Smooth muscle cell (in vitro differentiated cells): ENCODE data around the gene IFNL1. TPM values are rescaled to one million over a fixed set of nuclear protein-coding genes. Genes with fewer than 3 reads are reported as not detected.

Experiments
- DNase-seq: peaks from one replicate; lab custom pipeline; 2025; ENCODE audit not compliant: unreplicated experiment; lab: John Stamatoyannopoulos, UW
- H2AFZ ChIP-seq: fragments of 200-600 bp; sonication (generic); 2 replicates; pipeline ENCODE4 v1.6.0; 2016; ENCODE audit warnings: antibody characterized with exemption, low read depth, mild to moderate bottlenecking
- H3F3A ChIP-seq: fragments of 200-600 bp; sonication (generic); 2 replicates; pipeline ENCODE4 v1.6.0; 2017; ENCODE audit warnings: antibody characterized with exemption, low read depth
- H3K27ac ChIP-seq: fragments of 200-600 bp; sonication (generic); 2 replicates; pipeline ENCODE4 v1.5.1; 2016; ENCODE audit warnings: low read depth, mild to moderate bottlenecking
- H3K27me3 ChIP-seq: fragments of 200-600 bp; sonication (generic); 2 replicates; pipeline ENCODE4 v1.6.1; 2016; ENCODE audit warnings: low read depth, mild to moderate bottlenecking
- H3K36me3 ChIP-seq: fragments of 200-600 bp; sonication (generic); 2 replicates; pipeline ENCODE4 v1.5.1; 2016; ENCODE audit warnings: low read depth
- H3K4me1 ChIP-seq: fragments of 200-600 bp; sonication (generic); 2 replicates; pipeline ENCODE4 v1.5.1; 2016; ENCODE audit warnings: low read depth
- H3K4me2 ChIP-seq: fragments of 200-600 bp; sonication (generic); 2 replicates; pipeline ENCODE4 v1.6.0; 2016; ENCODE audit warnings: mild to moderate bottlenecking
- H3K4me3 ChIP-seq: fragments of 200-600 bp; sonication (generic); 2 replicates; pipeline ENCODE4 v1.5.1; 2016; ENCODE audit warnings: mild to moderate bottlenecking
- H3K79me2 ChIP-seq: fragments of 200-600 bp; sonication (generic); 2 replicates; pipeline ENCODE4 v1.6.0; 2016; ENCODE audit warnings: low read depth, mild to moderate bottlenecking
- H3K9ac ChIP-seq: fragments of 200-600 bp; sonication (generic); 2 replicates; pipeline ENCODE4 v1.6.0; 2016; ENCODE audit warnings: low read depth
- H3K9me3 ChIP-seq: fragments of 200-600 bp; sonication (generic); replicated peaks from 2 replicates; pipeline ENCODE4 v1.5.1; 2016; ENCODE audit warnings: low read depth
- H4K20me1 ChIP-seq: fragments of 200-600 bp; sonication (generic); 2 replicates; pipeline ENCODE4 v1.6.0; 2016; ENCODE audit warnings: low read depth
- WGBS: methylation state at CpG from one replicate; pipeline ENCODE4 v1.1.7; 2016; ENCODE audit warnings: low lambda C conversion rate; 5-methylcytosine and 5-hydroxymethylcytosine counted together
- polyA plus RNA-seq: library from polyadenylated mRNA; unstranded; fragments of >200 nt; fragmentation: Nextera tagmentation; extraction: Ambion mirVana; gene quantifications from 2 replicates; pipeline ENCODE4 v1.2.1, GENCODE V29; 2016
- total RNA-seq: library from RNA; depleted of rRNA; stranded (reverse); fragments of >200 nt; gene quantifications from 2 replicates; pipeline ENCODE4 v1.2.3, GENCODE V29; 2014
- TF ChIP-seq, protein P1 (sequence below): fragments of 200-600 bp; sonication (generic); IDR thresholded peaks from 2 replicates; pipeline ENCODE4 v1.5.1; 2017; ENCODE audit warnings: borderline replicate concordance, mild to moderate bottlenecking, antibody characterized with exemption; ENCODE audit not compliant: insufficient read depth, poor library complexity, severe bottlenecking

IFNL1 gene
- total and polyA plus RNA-seq, 2 experiments from 2014 or later = not detected

DNA sequence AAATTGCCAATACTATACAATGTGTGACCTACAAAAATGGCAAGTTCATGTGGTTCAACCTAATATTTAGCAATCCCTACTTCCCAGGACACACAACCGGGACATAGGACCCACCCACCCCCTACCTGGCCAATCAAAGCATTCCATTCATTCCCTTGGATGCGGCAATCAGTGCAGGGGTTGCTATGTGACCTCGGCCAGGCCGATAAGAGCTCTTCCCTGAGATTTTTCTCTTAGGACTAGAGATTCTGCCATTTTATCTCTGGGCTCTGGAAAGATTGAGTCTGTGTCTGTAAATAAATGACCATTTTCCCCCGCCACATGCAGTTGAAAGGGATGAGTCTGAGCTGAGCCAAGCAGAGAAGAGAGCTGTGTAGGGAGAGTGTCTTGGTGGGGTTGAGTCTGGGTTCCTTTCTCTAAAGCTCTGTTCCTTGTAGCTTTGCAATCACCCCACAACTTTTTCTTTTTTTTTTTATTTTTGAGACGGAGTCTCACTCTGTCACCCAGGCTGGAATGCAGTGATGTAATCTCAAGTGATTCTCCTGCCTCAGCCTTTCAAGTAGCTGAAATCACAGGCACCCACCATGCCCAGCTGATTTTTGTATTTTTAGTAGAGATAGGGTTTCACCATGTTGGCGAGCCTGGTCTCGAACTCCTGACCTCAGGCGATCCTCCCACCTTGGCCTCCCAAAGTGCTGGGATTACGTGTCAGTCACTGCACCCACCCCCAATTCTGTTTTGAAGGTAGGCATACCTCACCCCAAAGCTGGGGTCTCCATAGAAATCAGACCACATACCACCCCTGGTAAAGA, 7.4 kb downstream of the IFNL1 start:
- Histone ChIP-seq H3K4me1 (peaks cover 9% of the 10 kb centered on the region), H3K36me3 (no peaks in the 10 kb centered on the region), H3K27ac (peak overlapping the region; percentile 15), H4K20me1 (no peaks in the 10 kb centered on the region), H2AFZ (no peak overlapping the region), H3K9ac (no peak overlapping the region), H3K9me3 (no peaks in the 10 kb centered on the region), H3K4me3 (no peak overlapping the region), H3F3A (no peaks in the 10 kb centered on the region), H3K4me2 (no peak overlapping the region), H3K79me2 (no peaks in the 10 kb centered on the region), H3K27me3 (peaks cover 6% of the 10 kb centered on the region)
- WGBS = 37% methylated on average over 10 of the region's 10 CpGs
- TF ChIP-seq, protein P1, sequence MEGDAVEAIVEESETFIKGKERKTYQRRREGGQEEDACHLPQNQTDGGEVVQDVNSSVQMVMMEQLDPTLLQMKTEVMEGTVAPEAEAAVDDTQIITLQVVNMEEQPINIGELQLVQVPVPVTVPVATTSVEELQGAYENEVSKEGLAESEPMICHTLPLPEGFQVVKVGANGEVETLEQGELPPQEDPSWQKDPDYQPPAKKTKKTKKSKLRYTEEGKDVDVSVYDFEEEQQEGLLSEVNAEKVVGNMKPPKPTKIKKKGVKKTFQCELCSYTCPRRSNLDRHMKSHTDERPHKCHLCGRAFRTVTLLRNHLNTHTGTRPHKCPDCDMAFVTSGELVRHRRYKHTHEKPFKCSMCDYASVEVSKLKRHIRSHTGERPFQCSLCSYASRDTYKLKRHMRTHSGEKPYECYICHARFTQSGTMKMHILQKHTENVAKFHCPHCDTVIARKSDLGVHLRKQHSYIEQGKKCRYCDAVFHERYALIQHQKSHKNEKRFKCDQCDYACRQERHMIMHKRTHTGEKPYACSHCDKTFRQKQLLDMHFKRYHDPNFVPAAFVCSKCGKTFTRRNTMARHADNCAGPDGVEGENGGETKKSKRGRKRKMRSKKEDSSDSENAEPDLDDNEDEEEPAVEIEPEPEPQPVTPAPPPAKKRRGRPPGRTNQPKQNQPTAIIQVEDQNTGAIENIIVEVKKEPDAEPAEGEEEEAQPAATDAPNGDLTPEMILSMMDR = no peak
- no peak for DNase-seq

DNA sequence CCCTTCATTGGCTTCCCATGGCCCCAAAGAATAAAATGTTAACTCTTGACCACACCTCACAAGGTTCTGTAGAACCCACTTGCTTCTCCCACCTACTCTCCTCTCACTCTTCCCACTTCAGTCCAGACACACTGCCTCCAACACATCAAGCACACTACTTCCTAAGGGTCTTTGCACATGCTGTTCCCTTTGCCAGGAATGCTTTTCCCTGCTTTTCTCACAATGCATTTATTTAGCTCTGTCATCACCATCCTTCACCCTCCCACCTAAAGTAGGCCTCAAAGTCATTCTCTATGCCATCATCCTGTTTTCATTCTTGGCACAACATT, 7.9 kb downstream of the IFNL1 start:
- Histone ChIP-seq H3K4me3 (no peak overlapping the region), H3K27ac (no peak overlapping the region), H3K9me3 (no peaks in the 10 kb centered on the region), H3K4me2 (no peak overlapping the region), H3K36me3 (no peaks in the 10 kb centered on the region), H3K4me1 (peaks cover 9% of the 10 kb centered on the region), H3K27me3 (peaks cover 6% of the 10 kb centered on the region), H2AFZ (no peak overlapping the region), H3K79me2 (no peaks in the 10 kb centered on the region), H3K9ac (no peak overlapping the region), H4K20me1 (no peaks in the 10 kb centered on the region), H3F3A (peaks cover 5% of the 10 kb centered on the region)
- TF ChIP-seq, protein P1 = no peak
- DNase-seq = no peak

DNA sequence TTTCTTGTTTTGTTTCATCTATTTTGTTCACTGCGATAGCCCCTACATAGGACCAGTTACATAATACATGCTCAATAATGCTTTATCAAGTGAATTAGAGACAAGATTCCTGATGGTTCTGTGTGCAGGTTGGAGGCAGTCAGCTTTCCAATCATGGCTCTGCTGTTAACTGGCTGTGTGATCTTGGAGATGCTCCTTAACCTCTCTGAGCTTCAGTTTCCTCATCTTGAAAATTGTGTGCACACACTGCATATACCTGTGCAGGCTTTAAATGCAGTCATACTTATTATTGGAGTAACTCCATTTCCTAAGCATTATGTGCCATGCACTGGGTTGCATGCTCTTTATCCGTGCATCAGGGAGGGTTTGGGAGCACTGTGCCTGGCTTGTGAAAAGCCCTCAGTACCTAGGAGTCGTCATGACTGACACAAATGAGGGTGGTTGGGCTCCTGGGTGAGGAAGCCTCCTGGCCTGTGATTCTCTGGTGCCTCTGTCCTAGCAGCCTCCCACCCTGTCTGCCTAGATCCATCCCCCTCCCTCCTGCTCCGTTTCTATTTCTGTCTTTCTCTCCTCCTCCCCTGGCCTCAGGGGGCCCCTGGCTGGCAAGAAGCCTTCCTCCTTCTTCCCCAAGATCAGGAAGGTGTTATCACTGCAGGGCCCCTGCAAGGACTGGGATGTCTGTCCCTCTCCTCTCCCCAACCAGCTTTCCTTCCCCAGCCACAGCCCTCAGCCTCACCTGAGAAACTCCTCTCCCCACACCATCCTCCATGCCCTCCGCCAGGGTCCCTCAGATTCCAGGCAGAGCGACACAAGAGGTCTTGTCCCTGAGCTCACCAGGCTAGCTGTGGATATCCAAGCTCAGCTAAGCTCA, 8.7 kb downstream of the IFNL1 start:
- H3F3A ChIP-seq = peaks cover 5% of the 10 kb centered on the region
- DNase-seq = no peak
- TF ChIP-seq, protein P1 = no peak
- H3K9ac ChIP-seq = no peak overlapping the region
- no peaks in the 10 kb centered on the region for H3K9me3 ChIP-seq
- H4K20me1 ChIP-seq = no peaks in the 10 kb centered on the region
- no peaks in the 10 kb centered on the region for H3K79me2 ChIP-seq
- H3K4me2 ChIP-seq = no peak overlapping the region
- no peak overlapping the region for H3K4me3 ChIP-seq
- 47% methylated on average over 6 of the region's 6 CpGs for WGBS
- no peak overlapping the region for H2AFZ ChIP-seq
- H3K36me3 ChIP-seq = no peaks in the 10 kb centered on the region
- H3K27me3 ChIP-seq = peaks cover 6% of the 10 kb centered on the region
- peaks cover 9% of the 10 kb centered on the region for H3K4me1 ChIP-seq
- no peak overlapping the region for H3K27ac ChIP-seq
